NCI-H1417 treated with DMSO at 0.1 percent for 48 hours (cell line): Measurements from ENCODE around the gene SHLD1.

ENCODE experiments used
- DNase-seq: peaks from one replicate; lab custom pipeline; 2025; lab: John Stamatoyannopoulos, UW

Gene SHLD1

GRCh38 chr20:5848711-5849505 lies 98.7 kb downstream of the SHLD1 start:
- no peak for DNase-seq

- no peak for DNase-seq
Measured at GRCh38 chr20:5855939-5856338, 105.7 kb downstream of the SHLD1 start.

DNA sequence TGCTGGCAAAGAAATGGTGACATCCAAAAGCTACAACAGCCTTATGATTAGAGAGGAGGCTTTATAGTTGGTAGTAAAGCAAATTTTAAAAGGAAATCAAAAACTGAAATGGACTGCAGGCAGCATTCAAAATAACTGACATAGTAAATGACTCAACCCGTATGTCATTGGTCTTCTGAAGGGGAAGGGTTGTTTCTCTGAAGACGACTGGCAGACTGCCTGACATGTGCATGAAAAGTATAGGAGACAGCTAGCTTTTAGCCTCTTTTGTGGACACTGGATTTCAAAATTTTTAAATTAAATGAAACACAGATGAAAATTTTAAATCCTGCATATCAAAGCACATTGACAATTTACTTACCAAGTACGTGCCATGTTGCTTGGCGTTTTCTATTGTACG lies 109.4 kb downstream of the SHLD1 start:
- no peak for DNase-seq

DNA sequence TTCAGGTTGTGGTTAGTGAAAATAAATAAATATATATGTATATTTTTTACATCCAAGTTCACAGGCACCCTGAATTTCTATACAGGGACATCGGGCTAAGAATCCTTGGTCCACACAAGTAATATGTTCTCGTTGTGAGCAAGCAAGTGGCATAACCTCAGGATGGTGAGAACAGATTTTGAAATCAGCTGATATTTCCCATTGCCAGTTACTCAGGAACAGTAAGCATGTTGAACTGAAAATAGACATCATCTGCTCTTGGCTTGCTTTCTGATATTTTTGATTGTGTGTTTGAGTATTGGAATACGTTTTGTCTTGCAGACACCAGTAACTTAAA lies 112.5 kb downstream of the SHLD1 start:
- no peak for DNase-seq

DNA sequence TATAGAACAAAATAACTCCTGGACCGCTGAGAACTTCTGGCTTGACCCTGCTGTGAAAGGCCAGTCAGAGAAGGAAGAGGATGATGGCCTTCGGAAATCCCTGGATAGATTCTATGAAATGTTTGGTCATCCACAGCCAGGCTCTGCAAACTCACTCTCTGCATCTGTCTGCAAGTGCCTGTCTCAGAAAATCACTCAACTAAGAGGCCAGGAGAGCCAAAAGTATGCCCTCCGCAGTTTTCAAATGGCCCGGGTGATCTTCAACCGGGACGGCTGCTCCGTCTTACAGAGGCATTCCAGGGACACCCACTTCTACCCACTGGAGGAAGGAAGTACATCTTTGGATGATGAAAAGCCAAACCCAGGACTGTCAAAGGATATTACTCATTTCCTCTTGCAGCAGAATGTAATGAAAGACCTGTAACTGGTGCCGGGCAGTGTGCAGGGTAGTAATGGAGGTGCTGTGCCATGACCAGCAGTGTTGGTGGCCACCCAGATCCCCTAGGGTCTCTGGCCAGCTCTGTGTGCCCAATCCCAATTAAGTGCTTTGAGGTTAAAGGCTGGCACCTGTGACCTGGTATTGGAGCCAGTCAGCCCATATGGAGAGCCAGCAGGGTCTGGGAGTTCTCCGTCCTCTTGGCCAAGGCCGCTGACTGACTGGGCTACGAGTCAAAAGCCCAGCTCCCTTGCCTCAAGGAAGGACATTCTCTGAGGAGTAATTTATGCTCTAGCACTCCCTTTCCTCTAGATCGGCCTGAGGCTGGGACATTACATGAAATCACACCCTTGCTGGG lies 113.0 kb downstream of the SHLD1 start:
- DNase-seq: no peak

- DNase-seq: no peak
Measured at GRCh38 chr20:5864428-5864827, 114.2 kb downstream of the SHLD1 start.

DNA sequence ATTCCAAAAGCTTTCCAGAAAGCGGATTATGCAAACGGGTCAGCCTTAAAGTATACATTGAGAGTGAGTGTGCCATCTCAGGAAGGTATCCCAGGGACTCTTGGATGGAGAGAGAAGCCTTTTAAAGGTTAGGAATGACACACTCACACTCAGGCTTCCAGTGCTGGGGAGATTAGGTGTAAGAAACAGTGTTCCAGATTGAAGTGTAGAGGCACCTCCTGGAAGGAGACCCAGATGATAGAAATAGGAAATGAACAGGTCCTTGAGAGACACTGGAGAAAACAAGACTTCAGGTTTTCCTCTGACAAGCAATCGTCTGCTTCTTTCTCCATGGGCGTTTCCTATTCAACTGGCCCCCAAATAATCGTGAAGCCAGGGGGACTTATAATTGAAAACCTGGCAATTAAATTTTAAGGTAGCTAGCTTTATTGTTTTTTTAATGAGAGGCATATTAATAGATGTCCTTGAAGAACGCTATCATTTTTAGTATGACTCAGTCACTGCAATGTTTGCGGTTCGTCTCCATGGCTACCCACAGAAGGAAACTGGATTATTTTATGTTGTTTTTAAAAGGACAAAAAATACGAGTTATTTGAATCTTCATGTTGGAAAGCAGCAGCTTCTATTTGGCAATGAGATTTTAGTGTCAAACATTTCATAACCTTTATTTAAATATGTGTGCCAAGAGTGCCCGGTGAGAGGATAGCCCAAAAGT lies 114.8 kb downstream of the SHLD1 start:
- no peak for DNase-seq

DNA sequence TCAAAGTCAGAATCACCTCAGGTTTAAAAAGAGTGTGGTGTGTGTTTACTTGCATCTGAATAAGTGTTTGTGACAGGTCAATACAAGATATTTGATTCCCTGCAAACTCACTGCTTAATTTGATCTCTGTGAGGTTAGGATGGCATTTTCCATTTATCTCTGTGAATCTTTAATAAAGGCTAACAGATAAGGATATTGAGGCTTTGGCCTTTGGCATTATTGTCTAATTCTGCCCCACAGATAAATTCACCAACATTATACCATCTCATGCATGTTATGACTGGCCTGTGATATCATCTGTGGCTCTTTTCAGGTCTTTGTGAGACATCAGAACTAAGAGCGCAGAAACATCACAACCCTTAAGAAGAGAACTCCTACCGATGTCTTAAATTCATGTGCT lies 115.4 kb downstream of the SHLD1 start:
- DNase-seq: no peak

GRCh38 chr20:5870568-5870981 lies 120.4 kb downstream of the SHLD1 start:
- DNase-seq: no peak

GRCh38 chr20:5871459-5872410 lies 121.5 kb downstream of the SHLD1 start:
- no peak for DNase-seq

GRCh38 chr20:5877128-5877527 lies 126.9 kb downstream of the SHLD1 start:
- DNase-seq: no peak

- DNase-seq: no peak
Measured at GRCh38 chr20:5880326-5880725, 130.1 kb downstream of the SHLD1 start.

- no peak for DNase-seq
Measured at GRCh38 chr20:5881703-5882102, 131.5 kb downstream of the SHLD1 start.

GRCh38 chr20:5882166-5882565 lies 132.0 kb downstream of the SHLD1 start:
- no peak for DNase-seq

DNA sequence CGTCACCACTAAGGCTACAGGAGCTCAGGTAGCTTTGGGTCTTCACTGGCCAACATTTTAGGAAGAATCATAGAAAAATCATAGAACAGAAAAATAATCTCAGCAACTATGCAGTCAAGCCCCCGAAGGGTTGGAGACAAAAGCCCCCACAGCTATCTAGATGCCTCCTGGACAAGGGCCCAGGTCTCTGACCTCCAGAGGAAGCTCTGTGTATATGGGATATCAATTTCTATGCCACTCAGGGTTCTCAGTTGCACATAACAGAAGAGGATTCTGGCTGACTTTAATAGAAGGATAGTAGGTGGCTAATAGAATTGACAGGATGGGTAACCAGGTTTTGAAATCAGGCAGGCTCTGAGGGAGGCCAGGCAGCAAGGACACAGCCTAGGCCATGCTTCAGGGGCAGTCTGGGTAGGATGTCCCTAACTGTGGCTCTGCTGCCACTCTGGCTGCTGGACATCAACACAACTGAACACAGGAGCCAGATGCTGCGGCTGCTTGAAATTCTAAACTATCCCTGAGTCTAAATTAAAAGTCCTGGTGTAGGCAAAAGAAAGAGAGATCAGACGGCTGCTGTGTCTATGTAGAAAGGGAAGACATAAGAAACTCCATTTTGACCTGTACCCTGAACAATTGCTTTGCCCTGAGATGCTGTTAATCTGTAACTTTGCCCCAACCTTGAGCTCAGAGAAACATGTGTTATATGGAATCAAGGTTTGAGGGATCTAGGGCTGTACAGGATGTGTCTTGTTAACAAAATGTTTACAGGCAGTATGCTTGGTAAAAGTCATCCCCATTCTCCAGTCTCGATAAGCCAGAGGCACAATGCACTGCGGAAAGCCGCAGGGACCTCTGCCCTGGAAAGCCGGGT lies 134.5 kb downstream of the SHLD1 start:
- no peak for DNase-seq

- no peak for DNase-seq
Measured at GRCh38 chr20:5885866-5886265, 135.7 kb downstream of the SHLD1 start.

DNA sequence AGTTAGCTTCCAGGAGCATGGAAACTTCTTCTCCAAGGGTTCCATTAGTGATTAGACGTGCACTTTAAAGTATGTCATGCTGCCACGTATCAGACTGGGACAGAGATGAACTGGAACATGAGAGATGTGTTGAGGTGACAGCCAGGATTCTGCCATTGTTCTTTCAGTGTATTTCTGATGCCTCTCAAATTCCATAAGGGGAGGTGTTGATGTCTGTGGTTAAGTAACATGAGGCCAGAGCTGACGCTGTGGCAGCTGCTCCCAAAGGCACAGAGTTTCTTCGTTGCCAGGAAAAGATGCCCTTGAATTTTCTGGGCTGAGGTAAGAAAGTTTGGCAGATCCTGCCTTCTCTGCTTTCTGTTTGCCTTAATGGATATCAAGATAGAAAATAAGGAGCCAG lies 136.6 kb downstream of the SHLD1 start:
- no peak for DNase-seq

GRCh38 chr20:5887386-5887785 lies 137.2 kb downstream of the SHLD1 start:
- DNase-seq: no peak

- DNase-seq: no peak
Measured at GRCh38 chr20:5888041-5888440, 137.8 kb downstream of the SHLD1 start.

DNA sequence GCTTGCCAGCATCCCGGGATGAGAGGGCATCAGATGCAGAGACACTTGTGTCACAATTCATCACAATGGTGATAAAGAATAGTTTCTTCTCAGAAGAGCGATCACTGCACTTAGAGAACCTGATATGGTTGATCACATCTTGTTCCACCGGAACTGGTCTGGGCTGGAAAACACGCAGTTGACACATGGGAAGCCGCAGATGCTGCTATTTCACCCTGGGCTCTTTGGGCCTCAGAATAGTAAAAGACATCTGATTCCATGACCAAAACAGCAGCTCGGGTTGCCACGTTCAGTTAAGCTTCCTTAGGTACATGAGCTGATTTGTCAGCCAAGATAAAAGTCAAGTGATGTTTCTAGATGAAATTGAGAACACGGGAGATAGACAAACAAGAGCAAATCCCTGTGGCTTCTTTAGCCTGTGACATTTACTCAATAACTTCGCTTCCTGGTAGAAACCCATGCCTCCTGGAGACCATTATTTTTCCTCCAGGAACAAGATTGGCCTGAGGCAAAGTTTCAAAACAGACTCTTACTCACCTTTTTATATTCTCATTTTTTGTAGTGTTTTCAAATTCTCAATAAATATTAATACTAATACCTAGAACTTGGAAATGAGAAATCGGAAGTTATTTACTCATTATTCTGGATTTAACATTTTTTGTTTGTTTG lies 140.7 kb downstream of the SHLD1 start:
- no peak for DNase-seq
